NCI-H526 (cell line): ENCODE measurements around the gene NAAA.
A peak's percentile ranks its signal among the peaks of the same experiment; 100 is the strongest.
"Not testable (repeated sequence)": the region's sequence is repeated elsewhere in the genome, so short reads cannot be mapped to it uniquely, and the experiment has no call there.

ENCODE experiments used
- DNase-seq, 2 experiments: peaks; one replicate each; lab custom pipeline; 2025; lab: John Stamatoyannopoulos, UW

NAAA gene

GRCh38 chr4:75940692-75941253, at the start of gene NAAA:
TSS of gene NAAA (minus strand) at chr4:75941013. CDS start at chr4:75940949, 64 bp downstream.
- DNase-seq, result peak; percentile 13 to 85

GRCh38 chr4:75989846-75990528, 49.2 kb upstream of the NAAA start:
- DNase-seq, result no peak

GRCh38 chr4:75985116-75985515, 44.3 kb upstream of the NAAA start:
- DNase-seq, result no peak

GRCh38 chr4:75980576-75980975, 39.8 kb upstream of the NAAA start:
- DNase-seq, result no peak

GRCh38 chr4:75976177-75976576, 35.4 kb upstream of the NAAA start:
- no peak for DNase-seq

- DNase-seq, result no peak
These were observed 33.0 kb upstream of the NAAA start for GRCh38 chr4:75973766-75974165.

GRCh38 chr4:75968084-75968483, 27.3 kb upstream of the NAAA start:
- no peak for DNase-seq

- no peak for DNase-seq
These were observed 22.7 kb upstream of the NAAA start for GRCh38 chr4:75963558-75963957.

- not testable (repeated sequence) for DNase-seq
These were observed 21.3 kb upstream of the NAAA start for GRCh38 chr4:75962072-75962471.

GRCh38 chr4:75958546-75958945, 17.7 kb upstream of the NAAA start:
- not testable (repeated sequence) for DNase-seq

GRCh38 chr4:75954811-75955210, 14.0 kb upstream of the NAAA start:
- not testable (repeated sequence) for DNase-seq

GRCh38 chr4:75953509-75953908, 12.7 kb upstream of the NAAA start:
- DNase-seq, result no peak

- no peak for DNase-seq
These were observed 9.5 kb upstream of the NAAA start for GRCh38 chr4:75950213-75950815.

- no peak for DNase-seq
These were observed 8.1 kb upstream of the NAAA start for GRCh38 chr4:75948822-75949444.

GRCh38 chr4:75939890-75940691, 722 bp downstream of the NAAA start:
- DNase-seq, result peak in 1 of 2 experiments; percentile 64

- no peak for DNase-seq
These were observed 5.2 kb downstream of the NAAA start for GRCh38 chr4:75935628-75936027.

GRCh38 chr4:75930152-75930551, 10.7 kb downstream of the NAAA start:
- no peak for DNase-seq

GRCh38 chr4:75924916-75925315, 15.9 kb downstream of the NAAA start:
- DNase-seq, result not testable (repeated sequence)

- DNase-seq, result peak in 1 of 2 experiments; percentile 31
These were observed 16.4 kb downstream of the NAAA start for GRCh38 chr4:75924309-75924827.

- DNase-seq, result no peak
These were observed 18.2 kb downstream of the NAAA start for GRCh38 chr4:75922588-75922987.

GRCh38 chr4:75921910-75922309, 18.9 kb downstream of the NAAA start:
- no peak for DNase-seq

GRCh38 chr4:75920327-75920726, 20.5 kb downstream of the NAAA start:
- DNase-seq, result no peak
